OCI-LY3 (cell line): ENCODE results near the gene TRAF3.

Source experiments
- H2AFZ ChIP-seq: fragments of 200-600, 300-600 bp; shearing (Covaris generic); 2 replicates; pipeline ENCODE4 v1.6.0; 2014; ENCODE audit warnings: antibody characterized with exemption, low read depth, low read length
- H3K27ac ChIP-seq: fragments of 200-600, 300-600 bp; sonication (generic); 2 replicates; pipeline ENCODE4 v1.5.1; 2014; ENCODE audit warnings: mild to moderate bottlenecking, low read length, moderate library complexity, mixed read lengths
- H3K27me3 ChIP-seq: fragments of 200-600, 300-600 bp; sonication (generic); 2 replicates; pipeline ENCODE4 v1.6.1; 2014; ENCODE audit warnings: low read depth, low read length, mixed read lengths
- H3K36me3 ChIP-seq: fragments of 200-600, 300-600 bp; sonication (generic); replicated peaks from 2 replicates; pipeline ENCODE3; 2014; ENCODE audit warnings: low read depth, low read length, mixed read lengths
- H3K4me1 ChIP-seq: fragments of 300-600, 200-600 bp; sonication (generic); 2 replicates; pipeline ENCODE4 v1.6.1; 2014; ENCODE audit warnings: low read length, mixed read lengths
- H3K4me2 ChIP-seq: fragments of 200-600, 300-600 bp; sonication (generic); 2 replicates; pipeline ENCODE4 v1.6.1; 2014; ENCODE audit warnings: low read length, mixed read lengths
- H3K4me3 ChIP-seq: fragments of 300-600, 200-600 bp; sonication (generic); 2 replicates; pipeline ENCODE4 v1.5.1; 2014; ENCODE audit warnings: antibody characterized with exemption, mild to moderate bottlenecking, low read length, moderate library complexity
- H3K79me2 ChIP-seq: fragments of 300-600, 200-600 bp; shearing (Covaris generic); 2 replicates; pipeline ENCODE4 v1.6.1; 2014; ENCODE audit warnings: mild to moderate bottlenecking, low read length, mixed read lengths
- H3K9ac ChIP-seq: fragments of 300-600, 200-600 bp; shearing (Covaris generic); 2 replicates; pipeline ENCODE4 v1.6.0; 2014; ENCODE audit warnings: mild to moderate bottlenecking, low read length, moderate library complexity
- H3K9me3 ChIP-seq: fragments of 200-600, 300-600 bp; shearing (Covaris generic); 2 replicates; pipeline ENCODE4 v1.6.1; 2014; ENCODE audit warnings: low read length, mixed read lengths; ENCODE audit not compliant: insufficient read depth
- H4K20me1 ChIP-seq: fragments of 200-600, 300-600 bp; sonication (generic); 2 replicates; pipeline ENCODE4 v1.6.1; 2016; ENCODE audit warnings: low read length, mixed read lengths; ENCODE audit not compliant: insufficient read depth
- CTCF ChIP-seq: fragments of 200-600, 300-600 bp; sonication (generic); IDR thresholded peaks from 2 replicates; pipeline ENCODE4 v1.5.1; 2014; ENCODE audit warnings: antibody characterized with exemption, low read length, low read depth
- EZH2phosphoT487 ChIP-seq: fragments of 200-600 bp; shearing (Covaris generic); IDR thresholded peaks from 2 replicates; pipeline ENCODE4 v1.6.1; 2018; ENCODE audit warnings: antibody characterized with exemption, mixed run types, low read depth

The TRAF3 gene

DNA sequence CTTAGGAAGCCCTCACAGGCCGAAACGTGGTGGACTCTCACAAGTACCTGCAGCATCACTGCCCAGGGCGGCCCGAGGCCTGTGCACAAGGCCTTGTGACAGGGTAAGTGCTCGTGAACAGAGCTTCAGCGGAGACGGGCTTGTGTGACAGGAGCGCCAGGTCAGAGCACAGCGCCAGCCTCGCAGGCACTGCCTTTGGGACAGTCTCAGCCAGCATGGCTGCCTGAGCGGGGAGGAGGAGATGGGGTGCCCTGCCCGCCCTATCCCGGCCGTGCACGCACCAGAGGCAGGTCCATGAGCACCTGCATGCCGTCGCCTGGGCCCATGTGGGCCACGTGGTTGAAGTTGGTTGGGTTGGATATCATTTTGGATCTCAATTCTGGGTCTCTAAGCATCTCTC is 162.1 kb downstream of the TRAF3 start:
- H3K4me2 ChIP-seq, result no peak overlapping the region
- TF ChIP-seq CTCF, result no peak
- no peak for TF ChIP-seq EZH2phosphoT487
- no peaks in the 10 kb centered on the region for H3K36me3 ChIP-seq
- H3K9me3 ChIP-seq, result no peaks in the 10 kb centered on the region
- no peak overlapping the region for H3K4me3 ChIP-seq
- H3K79me2 ChIP-seq, result no peaks in the 10 kb centered on the region
- H4K20me1 ChIP-seq, result no peaks in the 10 kb centered on the region
- no peak overlapping the region for H2AFZ ChIP-seq
- no peak overlapping the region for H3K27ac ChIP-seq
- H3K4me1 ChIP-seq, result peaks cover 14% of the 10 kb centered on the region
- H3K9ac ChIP-seq, result no peak overlapping the region
- 0 out of 2 replicates have a peak, but pooled peaks cover 6% of the 10 kb centered on the region for H3K27me3 ChIP-seq

- Histone ChIP-seq H2AFZ (no peak overlapping the region), H3K27me3 (0 out of 2 replicates have a peak, but pooled peaks cover 6% of the 10 kb centered on the region), H3K27ac (no peak overlapping the region), H3K79me2 (no peaks in the 10 kb centered on the region), H3K9ac (no peak overlapping the region), H3K4me1 (peaks cover 14% of the 10 kb centered on the region), H3K36me3 (no peaks in the 10 kb centered on the region), H3K9me3 (no peaks in the 10 kb centered on the region), H3K4me2 (no peak overlapping the region), H4K20me1 (no peaks in the 10 kb centered on the region), H3K4me3 (no peak overlapping the region)
- TF ChIP-seq EZH2phosphoT487 (no peak), CTCF (no peak)
Observed at GRCh38 chr14:102939820-102940561, 162.7 kb downstream of the TRAF3 start.

DNA sequence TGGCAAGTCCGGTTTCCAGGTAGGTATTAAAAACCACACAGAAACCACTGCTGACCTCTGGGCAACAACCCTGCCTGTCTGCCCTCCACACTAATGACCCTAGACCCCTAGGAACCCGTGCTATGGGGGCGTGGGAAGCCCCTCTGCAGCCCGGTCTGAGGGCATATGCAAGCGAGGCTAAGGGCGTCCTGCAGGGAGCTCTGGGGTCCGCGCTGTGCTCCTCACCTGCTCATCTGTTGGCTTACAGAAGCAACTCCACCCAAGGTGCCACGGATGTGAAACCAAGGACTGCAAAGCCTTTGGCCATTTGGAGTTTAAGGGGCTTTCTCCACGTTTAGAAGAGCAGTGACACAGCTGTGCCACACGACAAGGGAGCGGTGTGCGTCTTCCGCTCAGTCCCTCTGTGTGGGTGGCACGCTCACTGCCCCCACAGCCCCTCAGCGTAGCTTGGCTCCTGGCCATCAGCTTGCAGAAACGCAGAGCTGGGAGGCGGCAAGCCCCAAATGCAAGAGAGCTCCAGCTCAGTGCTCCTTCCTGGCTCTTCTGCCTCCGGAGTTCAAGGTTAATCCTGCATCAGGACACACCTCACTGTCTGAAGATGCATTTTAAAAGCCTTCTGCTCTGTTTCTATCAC is 163.6 kb downstream of the TRAF3 start:
- Histone ChIP-seq H3K9ac (no peak overlapping the region), H3K79me2 (no peaks in the 10 kb centered on the region), H3K27ac (no peak overlapping the region), H3K27me3 (0 out of 2 replicates have a peak, but pooled peaks cover 6% of the 10 kb centered on the region), H4K20me1 (no peaks in the 10 kb centered on the region), H3K4me2 (no peak overlapping the region), H3K4me1 (peaks cover 14% of the 10 kb centered on the region), H3K36me3 (no peaks in the 10 kb centered on the region), H3K9me3 (no peaks in the 10 kb centered on the region), H2AFZ (no peak overlapping the region), H3K4me3 (no peak overlapping the region)
- TF ChIP-seq CTCF, result no peak
- no peak for TF ChIP-seq EZH2phosphoT487

DNA sequence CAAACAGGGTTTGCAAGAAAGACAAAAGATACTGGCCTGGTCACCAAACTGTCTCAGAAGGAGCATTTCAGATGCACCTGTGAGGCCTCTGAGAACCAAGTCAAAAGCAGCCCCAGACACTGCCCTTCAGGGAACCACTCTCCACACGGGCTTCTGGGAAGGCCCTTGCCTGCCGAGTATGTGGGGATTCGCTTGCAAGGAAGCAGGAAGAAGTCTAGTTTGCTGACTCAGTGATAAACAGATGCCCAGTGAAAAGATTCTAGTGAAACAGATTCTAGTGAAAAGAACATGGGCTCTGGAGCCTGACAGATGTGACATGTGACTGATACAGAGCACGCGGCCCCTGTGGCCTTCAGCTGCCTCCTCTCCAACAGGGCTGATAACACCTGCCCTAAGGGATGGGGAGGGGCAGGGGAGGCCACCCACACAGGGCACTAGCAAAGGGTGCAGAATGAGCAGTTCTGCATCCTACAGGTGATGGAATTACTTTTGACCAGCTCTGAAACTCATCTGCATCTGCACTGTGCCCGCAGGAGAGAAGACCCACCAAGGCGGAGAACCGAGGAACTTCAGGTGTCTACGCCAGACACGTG is 164.3 kb downstream of the TRAF3 start:
- 0 out of 2 replicates have a peak, but pooled peaks cover 6% of the 10 kb centered on the region for H3K27me3 ChIP-seq
- no peak for TF ChIP-seq EZH2phosphoT487
- no peak for TF ChIP-seq CTCF
- no peak overlapping the region for H3K27ac ChIP-seq
- no peaks in the 10 kb centered on the region for H4K20me1 ChIP-seq
- H3K4me3 ChIP-seq, result no peak overlapping the region
- H3K9ac ChIP-seq, result no peak overlapping the region
- no peak overlapping the region; the same call in 1 of the 2 replicates for H2AFZ ChIP-seq
- H3K79me2 ChIP-seq, result no peaks in the 10 kb centered on the region
- H3K9me3 ChIP-seq, result no peaks in the 10 kb centered on the region
- peak overlapping the region; percentile 32 for H3K4me2 ChIP-seq
- H3K4me1 ChIP-seq, result peaks cover 18% of the 10 kb centered on the region
- H3K36me3 ChIP-seq, result no peaks in the 10 kb centered on the region
